GM19043 (cell line): Measurements from ENCODE around the gene TRIM51G.
"Not testable (repeated sequence)": the region's sequence is repeated elsewhere in the genome, so short reads cannot be mapped to it uniquely, and the experiment has no call there.

Source experiments
- ATAC-seq: cut with Tn5 transposase; IDR thresholded peaks from one replicate; pipeline ENCODE4 v1.9.1; 2021; ENCODE audit warnings: low read depth; ENCODE audit not compliant: unreplicated experiment

The TRIM51G gene

GRCh38 chr11:48983785-48984184 lies at the start of gene TRIM51G:
TRIM51G (minus strand) TSS chr11:48983885; CDS start chr11:48981695, 2,190 bp downstream.
- not testable (repeated sequence) for ATAC-seq

- ATAC-seq: not testable (repeated sequence)
These were observed 44.8 kb upstream of the TRIM51G start, which contains the start of gene TRIM49B for GRCh38 chr11:49028523-49028922. TRIM49B (plus strand) TSS chr11:49028823; CDS start chr11:49031600, 2,777 bp downstream.

- ATAC-seq: not testable (repeated sequence)
These were observed 15.1 kb downstream of the TRIM51G start for GRCh38 chr11:48968592-48968991.

GRCh38 chr11:48955315-48956049 lies 28.2 kb downstream of the TRIM51G start:
- not testable (repeated sequence) for ATAC-seq

GRCh38 chr11:48945796-48946195 lies 37.9 kb downstream of the TRIM51G start:
- not testable (repeated sequence) for ATAC-seq
